Activated T-helper 1 cell treated with Interleukin-2 at 50 U/mL for 16 hours (primary cell): ENCODE measurements around the gene L3MBTL2.

Experiments
- DNase-seq: peaks from one replicate; pipeline ENCODE4 v3.0.0-alpha.2; 2020; ENCODE audit warnings: low read depth

The L3MBTL2 gene

DNA sequence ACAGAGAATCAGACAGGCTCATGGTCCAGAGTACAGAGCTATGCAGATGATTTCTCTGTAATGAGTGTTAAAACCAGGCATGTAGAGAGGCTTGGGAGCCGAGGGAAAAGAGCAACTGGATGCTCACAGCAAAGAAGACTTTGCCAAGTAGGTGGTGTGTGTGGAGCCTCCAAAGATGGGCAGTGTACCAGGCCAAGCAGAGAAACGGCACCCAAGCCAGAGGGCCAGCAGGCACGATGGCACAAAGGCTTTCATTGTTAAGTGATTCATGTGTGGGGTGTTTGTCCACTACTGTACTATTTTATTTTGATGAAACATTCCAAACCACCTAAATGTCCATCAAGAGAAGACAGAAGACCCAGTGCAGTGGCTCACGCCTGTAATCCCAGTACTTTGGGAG lies 69.7 kb downstream of the L3MBTL2 start:
- no peak for DNase-seq

DNA sequence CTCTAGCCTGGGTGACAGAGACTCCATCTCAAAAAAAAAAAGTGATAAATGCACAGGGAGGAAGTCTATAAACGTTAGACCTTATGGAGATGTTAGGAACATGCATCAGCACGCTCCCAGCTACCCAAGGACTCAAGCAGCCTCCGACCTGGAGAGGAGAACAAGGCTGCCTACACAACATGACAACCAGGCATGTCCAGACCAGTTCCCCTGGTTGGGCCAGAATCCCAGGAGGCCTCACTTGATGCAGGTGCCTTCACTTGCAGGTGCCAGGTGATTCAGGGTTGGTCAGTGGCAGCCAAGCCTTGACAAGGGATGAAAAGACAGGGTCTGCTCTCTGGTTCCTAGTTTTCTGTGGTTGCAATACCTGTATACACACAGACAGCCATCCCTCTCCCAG lies 75.0 kb downstream of the L3MBTL2 start:
- no peak for DNase-seq

DNA sequence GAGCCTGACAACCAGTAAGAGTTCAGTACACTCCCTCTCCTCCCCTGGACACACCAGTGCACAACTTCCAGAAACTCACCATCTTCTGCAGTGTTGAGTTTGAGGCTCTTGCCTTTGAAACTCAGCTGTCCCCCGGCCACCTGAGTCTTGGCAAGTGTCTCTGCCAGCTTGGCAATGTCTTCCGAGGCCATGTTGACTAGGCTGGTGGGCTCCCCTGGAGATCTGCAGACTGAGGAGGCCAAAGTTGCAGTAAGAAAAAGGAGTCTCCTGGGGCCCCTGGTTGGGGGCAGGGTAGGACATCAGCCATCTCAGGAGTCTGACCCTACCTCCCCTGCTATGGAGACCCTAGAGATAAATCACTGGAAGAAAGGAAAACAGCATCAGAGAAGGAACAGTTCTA lies 75.7 kb downstream of the L3MBTL2 start:
- no peak for DNase-seq
